Astrocyte (in vitro differentiated cells and primary cell): ENCODE measurements around the gene CCR5AS.

Source experiments
- DNase-seq: peaks from one replicate; pipeline ENCODE4 v3.0.0-alpha.2; 2010; ENCODE audit warnings: low read depth
- FAIRE-seq: peaks from 2 replicates; lab custom pipeline; 2011; peaks lifted over from hg19 to GRCh38; lab: Jason Lieb, UNC
- H2AFZ ChIP-seq: 2 replicates; pipeline ENCODE4 v1.6.0; 2012; ENCODE audit warnings: low read depth, low read length, inconsistent platforms
- H3K27ac ChIP-seq: 2 replicates; pipeline ENCODE4 v1.5.1; 2011; ENCODE audit warnings: low read depth, low read length, inconsistent platforms
- H3K27me3 ChIP-seq: 2 replicates; pipeline ENCODE4 v1.6.0; 2011; ENCODE audit warnings: low read length, inconsistent platforms; ENCODE audit not compliant: insufficient read depth
- H3K36me3 ChIP-seq: 2 replicates; pipeline ENCODE4 v1.5.1; 2011; ENCODE audit warnings: low read length, inconsistent platforms; ENCODE audit not compliant: insufficient read depth
- H3K4me1 ChIP-seq: 2 replicates; pipeline ENCODE4 v1.5.1; 2011; ENCODE audit warnings: low read length, inconsistent platforms; ENCODE audit not compliant: insufficient read depth
- H3K4me2 ChIP-seq: 2 replicates; pipeline ENCODE4 v1.6.0; 2012; ENCODE audit warnings: low read length, inconsistent platforms
- H3K4me3 ChIP-seq: 2 replicates; pipeline ENCODE4 v1.5.1; 2011; ENCODE audit warnings: low read depth, mild to moderate bottlenecking, low read length, inconsistent platforms; ENCODE audit not compliant: insufficient read depth
- H3K79me2 ChIP-seq: 2 replicates; pipeline ENCODE4 v1.6.0; 2012; ENCODE audit warnings: mild to moderate bottlenecking, low read length, inconsistent platforms; ENCODE audit not compliant: insufficient read depth
- H3K9ac ChIP-seq: 2 replicates; pipeline ENCODE4 v1.6.0; 2012; ENCODE audit warnings: mild to moderate bottlenecking, low read length, inconsistent platforms
- H3K9me3 ChIP-seq: 2 replicates; pipeline ENCODE4 v1.5.1; 2012; ENCODE audit warnings: low read depth, mild to moderate bottlenecking, low read length, inconsistent platforms; ENCODE audit not compliant: insufficient read depth
- H4K20me1 ChIP-seq: 2 replicates; pipeline ENCODE4 v1.6.0; 2012; ENCODE audit warnings: low read length, inconsistent platforms; ENCODE audit not compliant: insufficient read depth
- H3K27ac Mint-ChIP-seq: one replicate; pipeline ENCODE4 v1.8.0; 2021; ENCODE audit warnings: mild to moderate bottlenecking, mixed read lengths; ENCODE audit not compliant: unreplicated experiment
- H3K27me3 Mint-ChIP-seq: one replicate; pipeline ENCODE4 v1.8.0; 2021; ENCODE audit warnings: low read depth, mixed read lengths; ENCODE audit not compliant: unreplicated experiment
- H3K36me3 Mint-ChIP-seq: one replicate; pipeline ENCODE4 v1.8.0; 2021; ENCODE audit warnings: low read depth, mixed read lengths; ENCODE audit not compliant: unreplicated experiment
- H3K4me1 Mint-ChIP-seq: one replicate; pipeline ENCODE4 v1.8.0; 2021; ENCODE audit warnings: low read depth, mixed read lengths; ENCODE audit not compliant: unreplicated experiment
- H3K4me3 Mint-ChIP-seq: one replicate; pipeline ENCODE4 v1.8.0; 2021; ENCODE audit warnings: mild to moderate bottlenecking, moderate library complexity, mixed read lengths; ENCODE audit not compliant: unreplicated experiment
- H3K9me3 Mint-ChIP-seq: one replicate; pipeline ENCODE4 v1.8.0; 2021; ENCODE audit warnings: mild to moderate bottlenecking, mixed read lengths; ENCODE audit not compliant: unreplicated experiment
- CTCF ChIP-seq: IDR thresholded peaks from 2 replicates; pipeline ENCODE4 v1.5.1; 2011; ENCODE audit warnings: low read depth, mild to moderate bottlenecking, inconsistent platforms, low read length, moderate library complexity; ENCODE audit not compliant: insufficient read depth
- EZH2 ChIP-seq: IDR thresholded peaks from 2 replicates; pipeline ENCODE4 v1.6.1; 2012; ENCODE audit warnings: mild to moderate bottlenecking, low read length, inconsistent platforms; ENCODE audit not compliant: insufficient read depth

Gene CCR5AS

GRCh38 chr3:46399557-46399956, 7.3 kb downstream of the CCR5AS start:
- TF ChIP-seq CTCF (no peak), EZH2 (no peak)
- Histone ChIP-seq H3K4me3 (no peak overlapping the region), H3K27me3 (peaks cover 2% of the 10 kb centered on the region), H3K27ac (no peak overlapping the region), H3K4me2 (peak overlapping the region; percentile 4), H4K20me1 (no peaks in the 10 kb centered on the region), H3K4me1 (peaks cover 13% of the 10 kb centered on the region), H3K36me3 (no peaks in the 10 kb centered on the region), H3K79me2 (no peaks in the 10 kb centered on the region), H3K9me3 (no peaks in the 10 kb centered on the region), H2AFZ (no peak overlapping the region), H3K9ac (no peak overlapping the region)
- FAIRE-seq (no peak), DNase-seq (peak; percentile 12)
- H3K36me3 Mint-ChIP-seq = no peaks in the 10 kb centered on the region
- H3K27me3 Mint-ChIP-seq = no peaks in the 10 kb centered on the region
- H3K4me3 Mint-ChIP-seq = no peak overlapping the region
- H3K4me1 Mint-ChIP-seq = peaks cover 17% of the 10 kb centered on the region
- no peak overlapping the region for H3K27ac Mint-ChIP-seq
- peaks cover 4% of the 10 kb centered on the region for H3K9me3 Mint-ChIP-seq

DNA sequence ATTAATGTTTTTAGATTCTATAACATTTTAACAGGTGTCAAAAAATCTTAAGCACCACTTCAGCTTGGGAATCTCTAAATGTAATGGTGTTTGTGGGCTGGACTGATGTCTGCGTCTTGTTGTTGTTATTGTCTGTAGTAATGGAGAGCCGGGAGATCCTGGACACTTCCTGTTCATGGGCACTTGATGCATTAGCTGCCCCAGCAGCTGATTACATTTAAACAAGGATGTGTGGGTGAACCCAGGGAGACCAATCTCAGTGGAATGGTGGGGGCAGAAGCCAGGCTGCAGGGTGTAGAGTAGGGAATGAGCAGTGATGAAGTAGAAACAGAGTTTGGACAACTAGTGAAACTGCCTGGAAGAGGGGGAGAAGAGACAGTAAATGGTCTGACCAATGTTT, 7.8 kb downstream of the CCR5AS start:
- Histone ChIP-seq H3K79me2 (no peaks in the 10 kb centered on the region), H3K4me1 (peaks cover 13% of the 10 kb centered on the region), H3K9ac (no peak overlapping the region), H3K36me3 (no peaks in the 10 kb centered on the region), H3K27ac (no peak overlapping the region), H4K20me1 (no peaks in the 10 kb centered on the region), H3K9me3 (no peaks in the 10 kb centered on the region), H3K4me2 (peak overlapping the region; percentile 4), H2AFZ (no peak overlapping the region), H3K27me3 (peaks cover 2% of the 10 kb centered on the region), H3K4me3 (no peak overlapping the region)
- H3K27ac Mint-ChIP-seq = no peak overlapping the region
- FAIRE-seq = no peak
- DNase-seq = no peak
- TF ChIP-seq EZH2 (no peak), CTCF (no peak)
- H3K4me3 Mint-ChIP-seq = no peak overlapping the region
- H3K9me3 Mint-ChIP-seq = peaks cover 5% of the 10 kb centered on the region
- H3K36me3 Mint-ChIP-seq = no peaks in the 10 kb centered on the region
- no peaks in the 10 kb centered on the region for H3K27me3 Mint-ChIP-seq
- H3K4me1 Mint-ChIP-seq = peaks cover 17% of the 10 kb centered on the region

DNA sequence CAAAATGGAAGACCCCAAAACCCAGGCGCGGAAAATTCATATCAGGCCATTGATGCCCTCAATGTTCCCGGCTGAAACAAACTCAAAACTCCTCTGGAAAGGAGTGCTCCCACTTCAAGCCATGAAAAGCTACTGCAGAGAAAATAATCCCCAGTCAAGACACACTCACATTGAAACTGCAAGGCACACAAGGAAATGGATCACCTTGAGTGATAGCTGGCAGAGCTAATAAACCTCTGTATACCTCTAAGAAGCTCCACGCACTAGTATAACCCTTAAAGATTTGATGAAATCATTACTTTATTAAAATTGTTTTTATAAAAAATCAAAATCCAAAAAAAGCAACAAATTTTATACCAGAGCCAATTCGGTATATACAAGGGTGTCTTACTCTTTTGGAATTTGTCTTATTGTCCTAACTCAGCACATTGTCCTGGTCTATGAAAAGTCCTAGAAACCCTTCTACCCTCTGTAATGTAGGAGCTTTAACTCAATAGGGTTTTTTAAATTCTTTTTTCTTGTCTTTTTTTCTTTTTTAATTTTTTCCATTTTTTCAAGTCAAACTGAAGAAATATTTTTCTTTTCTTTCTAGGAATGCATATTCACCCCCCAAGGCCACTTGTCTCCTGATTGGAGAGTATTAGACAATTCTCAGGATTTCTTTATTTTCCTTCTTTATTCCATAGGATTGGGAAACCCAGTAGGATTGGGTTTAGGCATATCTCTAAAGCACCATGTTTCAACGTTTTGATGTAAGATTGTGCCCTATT, 8.5 kb downstream of the CCR5AS start:
- FAIRE-seq = no peak
- no peak overlapping the region for H2AFZ ChIP-seq

More for the DNA sequence above, 8.5 kb downstream of the CCR5AS start:
- Histone ChIP-seq H3K4me2 (no peak overlapping the region), H3K27me3 (peaks cover 5% of the 10 kb centered on the region), H3K27ac (no peak overlapping the region), H3K4me1 (peaks cover 13% of the 10 kb centered on the region), H3K9ac (no peak overlapping the region), H3K4me3 (no peak overlapping the region), H3K79me2 (no peaks in the 10 kb centered on the region), H3K36me3 (no peaks in the 10 kb centered on the region), H3K9me3 (no peaks in the 10 kb centered on the region), H4K20me1 (no peaks in the 10 kb centered on the region)
- TF ChIP-seq EZH2 (no peak), CTCF (no peak)
- peaks cover 17% of the 10 kb centered on the region for H3K4me1 Mint-ChIP-seq
- H3K9me3 Mint-ChIP-seq = peaks cover 8% of the 10 kb centered on the region
- H3K27ac Mint-ChIP-seq = no peak overlapping the region
- no peaks in the 10 kb centered on the region for H3K36me3 Mint-ChIP-seq
- DNase-seq = no peak
- H3K27me3 Mint-ChIP-seq = no peaks in the 10 kb centered on the region
- no peak overlapping the region for H3K4me3 Mint-ChIP-seq
